T-helper 2 cell treated with Interferon-gamma antibody and Interleukin-4, amounts not matched to agents 5 μg/mL and 100 μg/mL, for 36 hours (primary cell): ENCODE results near the gene TIMM22.

Source experiments
- DNase-seq: peaks from one replicate; pipeline ENCODE4 v3.0.0; 2021; ENCODE audit warnings: low spot score
- H3K27ac Mint-ChIP-seq: one replicate; pipeline ENCODE4 v1.8.0; 2021; ENCODE audit warnings: mild to moderate bottlenecking, mixed read lengths
- H3K27me3 Mint-ChIP-seq: one replicate; pipeline ENCODE4 v1.8.0; 2021; ENCODE audit warnings: low read depth, mixed read lengths
- H3K36me3 Mint-ChIP-seq: one replicate; pipeline ENCODE4 v1.8.0; 2021; ENCODE audit warnings: low read depth, mixed read lengths
- H3K4me1 Mint-ChIP-seq: one replicate; pipeline ENCODE4 v1.8.0; 2021; ENCODE audit warnings: low read depth, mixed read lengths
- H3K4me3 Mint-ChIP-seq: one replicate; pipeline ENCODE4 v1.8.0; 2022; ENCODE audit warnings: mild to moderate bottlenecking, moderate library complexity, mixed read lengths
- H3K9me3 Mint-ChIP-seq: one replicate; pipeline ENCODE4 v1.8.0; 2021; ENCODE audit warnings: mixed read lengths

The TIMM22 gene

GRCh38 chr17:1002412-1002753, 5.5 kb downstream of the TIMM22 start:
- H3K9me3 Mint-ChIP-seq: no peaks in the 10 kb centered on the region
- H3K36me3 Mint-ChIP-seq: peaks cover 45% of the 10 kb centered on the region
- no peak for DNase-seq
- H3K4me3 Mint-ChIP-seq: no peak overlapping the region
- H3K27ac Mint-ChIP-seq: no peak overlapping the region
- H3K4me1 Mint-ChIP-seq: peaks cover 13% of the 10 kb centered on the region
- H3K27me3 Mint-ChIP-seq: no peaks in the 10 kb centered on the region

GRCh38 chr17:1002771-1003555, 6.0 kb downstream of the TIMM22 start:
- no peak for DNase-seq
- Mint-ChIP-seq H3K4me3 (no peak overlapping the region), H3K9me3 (no peaks in the 10 kb centered on the region), H3K27ac (no peak overlapping the region), H3K27me3 (no peaks in the 10 kb centered on the region), H3K36me3 (peaks cover 45% of the 10 kb centered on the region), H3K4me1 (peaks cover 10% of the 10 kb centered on the region)

DNA sequence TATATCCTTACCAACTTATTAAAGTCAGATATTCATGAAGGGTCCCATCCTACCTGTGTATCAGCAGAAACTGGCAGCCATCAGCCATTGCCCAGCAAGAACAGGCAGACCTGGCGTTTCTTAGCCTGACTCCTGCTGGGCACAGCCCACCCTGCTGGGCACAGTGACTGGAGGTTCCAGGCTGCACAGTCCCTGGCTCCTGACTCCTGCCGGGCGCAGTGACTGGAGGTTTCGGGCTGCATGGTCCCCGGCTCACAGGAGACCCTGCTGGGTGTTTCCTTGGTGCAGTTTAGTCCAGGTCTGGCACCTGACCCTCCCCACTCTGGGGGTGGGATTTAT, 6.7 kb downstream of the TIMM22 start:
- H3K4me3 Mint-ChIP-seq: no peak overlapping the region
- H3K4me1 Mint-ChIP-seq: peaks cover 5% of the 10 kb centered on the region
- DNase-seq: no peak
- no peak overlapping the region for H3K27ac Mint-ChIP-seq
- peaks cover 45% of the 10 kb centered on the region for H3K36me3 Mint-ChIP-seq
- no peaks in the 10 kb centered on the region for H3K9me3 Mint-ChIP-seq
- H3K27me3 Mint-ChIP-seq: no peaks in the 10 kb centered on the region

- Mint-ChIP-seq H3K4me1 (peaks cover 3% of the 10 kb centered on the region), H3K9me3 (no peaks in the 10 kb centered on the region), H3K4me3 (no peak overlapping the region), H3K36me3 (peaks cover 42% of the 10 kb centered on the region), H3K27me3 (no peaks in the 10 kb centered on the region), H3K27ac (no peak overlapping the region)
- DNase-seq: no peak
Measured at GRCh38 chr17:1003972-1004768, 7.2 kb downstream of the TIMM22 start.

- H3K36me3 Mint-ChIP-seq: peaks cover 36% of the 10 kb centered on the region
- no peak overlapping the region for H3K27ac Mint-ChIP-seq
Measured at GRCh38 chr17:1004769-1005295, 7.9 kb downstream of the TIMM22 start.

DNA sequence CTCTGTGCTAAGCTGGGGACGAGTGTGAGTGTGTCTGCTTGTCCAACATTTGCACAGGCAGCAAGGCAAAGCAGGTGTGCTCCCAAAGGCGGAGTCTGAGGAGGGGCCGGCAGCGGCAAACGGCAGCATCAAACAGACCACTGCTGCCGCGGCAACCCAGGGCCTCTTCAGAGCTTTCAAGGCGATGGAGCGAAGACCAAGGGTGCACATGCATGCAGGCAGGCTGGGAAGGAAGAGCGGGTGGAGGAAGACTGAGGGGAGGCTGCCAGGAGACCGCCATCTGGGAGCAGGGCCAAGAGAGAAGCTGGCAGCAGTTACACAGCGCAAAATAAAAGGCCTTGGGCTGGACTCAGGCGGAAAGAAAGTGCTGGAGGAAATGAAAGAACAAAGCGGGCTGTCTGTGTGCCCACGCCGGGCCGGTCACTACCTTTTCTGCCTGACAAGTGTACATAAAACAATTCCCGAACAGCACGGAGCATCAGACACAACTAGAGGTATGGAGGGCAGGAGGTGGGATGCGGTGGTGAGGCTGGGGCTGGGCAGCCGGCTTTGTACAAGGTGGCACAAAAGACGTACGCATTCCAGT, 8.5 kb downstream of the TIMM22 start:
- Mint-ChIP-seq H3K36me3 (peaks cover 33% of the 10 kb centered on the region), H3K9me3 (no peaks in the 10 kb centered on the region), H3K27me3 (no peaks in the 10 kb centered on the region), H3K27ac (no peak overlapping the region), H3K4me3 (no peak overlapping the region), H3K4me1 (no peaks in the 10 kb centered on the region)
- DNase-seq: no peak

More at GRCh38 chr17:1004769-1005295, 7.9 kb downstream of the TIMM22 start:
- H3K27me3 Mint-ChIP-seq: no peaks in the 10 kb centered on the region
- no peak for DNase-seq
- H3K9me3 Mint-ChIP-seq: no peaks in the 10 kb centered on the region
- H3K4me3 Mint-ChIP-seq: no peak overlapping the region
- H3K4me1 Mint-ChIP-seq: no peaks in the 10 kb centered on the region

- no peak for DNase-seq
- Mint-ChIP-seq H3K9me3 (no peaks in the 10 kb centered on the region), H3K4me3 (no peak overlapping the region), H3K36me3 (peaks cover 28% of the 10 kb centered on the region), H3K27me3 (no peaks in the 10 kb centered on the region), H3K4me1 (no peaks in the 10 kb centered on the region), H3K27ac (no peak overlapping the region)
Measured at GRCh38 chr17:1006054-1006453, 9.1 kb downstream of the TIMM22 start.

DNA sequence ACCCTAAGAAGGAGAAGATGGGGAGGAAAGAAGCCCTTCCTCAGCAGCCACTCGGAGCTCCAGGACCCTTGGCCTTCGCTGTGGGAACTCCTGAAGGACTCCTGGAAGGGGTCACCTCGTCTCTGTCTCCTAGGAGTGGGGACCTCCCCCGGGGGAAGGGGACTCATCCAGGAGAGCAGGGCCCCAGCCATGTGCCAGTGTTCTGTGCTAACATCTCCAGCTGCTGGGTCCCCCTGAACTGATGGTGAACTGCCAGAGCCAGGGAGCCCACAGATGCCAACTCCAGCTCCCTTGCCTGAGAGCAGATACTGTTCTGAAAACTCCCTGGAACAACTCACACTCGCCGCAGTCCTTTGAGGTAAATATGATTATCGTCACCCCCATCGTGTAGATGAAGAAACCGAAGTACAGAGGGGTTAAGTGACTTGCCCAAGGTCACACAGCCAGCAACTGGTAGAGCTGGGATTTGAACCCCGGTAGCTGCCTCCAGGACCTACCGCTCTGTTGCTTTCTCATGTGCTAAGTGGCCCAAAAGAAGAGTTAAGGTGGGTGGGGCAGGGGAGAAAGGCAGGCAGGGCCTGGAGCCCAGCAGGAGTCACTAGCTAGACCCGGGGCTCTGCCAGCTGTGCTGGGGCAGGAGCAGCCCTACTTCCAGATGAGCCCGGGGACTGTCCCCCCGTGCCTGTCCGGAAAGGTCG, 10.5 kb downstream of the TIMM22 start:
- no peak overlapping the region for H3K27ac Mint-ChIP-seq
- no peaks in the 10 kb centered on the region for H3K27me3 Mint-ChIP-seq
- H3K4me3 Mint-ChIP-seq: no peak overlapping the region
- DNase-seq: no peak
- no peaks in the 10 kb centered on the region for H3K4me1 Mint-ChIP-seq
- peaks cover 21% of the 10 kb centered on the region for H3K36me3 Mint-ChIP-seq
- no peaks in the 10 kb centered on the region for H3K9me3 Mint-ChIP-seq

GRCh38 chr17:1008008-1008761, 11.3 kb downstream of the TIMM22 start:
- no peaks in the 10 kb centered on the region for H3K9me3 Mint-ChIP-seq
- no peak overlapping the region for H3K27ac Mint-ChIP-seq
- H3K27me3 Mint-ChIP-seq: no peaks in the 10 kb centered on the region
- DNase-seq: no peak
- H3K4me1 Mint-ChIP-seq: no peaks in the 10 kb centered on the region
- H3K36me3 Mint-ChIP-seq: peaks cover 15% of the 10 kb centered on the region
- H3K4me3 Mint-ChIP-seq: no peak overlapping the region

- no peaks in the 10 kb centered on the region for H3K4me1 Mint-ChIP-seq
- no peak for DNase-seq
- no peak overlapping the region for H3K4me3 Mint-ChIP-seq
- no peaks in the 10 kb centered on the region for H3K27me3 Mint-ChIP-seq
- H3K9me3 Mint-ChIP-seq: no peaks in the 10 kb centered on the region
- no peak overlapping the region for H3K27ac Mint-ChIP-seq
- H3K36me3 Mint-ChIP-seq: peaks cover 14% of the 10 kb centered on the region
Measured at GRCh38 chr17:1009229-1010085, 12.5 kb downstream of the TIMM22 start.

GRCh38 chr17:1010086-1010450, 13.1 kb downstream of the TIMM22 start:
- peaks cover 11% of the 10 kb centered on the region for H3K36me3 Mint-ChIP-seq
- H3K9me3 Mint-ChIP-seq: no peaks in the 10 kb centered on the region
- H3K4me3 Mint-ChIP-seq: no peak overlapping the region
- no peak overlapping the region for H3K27ac Mint-ChIP-seq
- no peak for DNase-seq
- no peaks in the 10 kb centered on the region for H3K27me3 Mint-ChIP-seq
- no peaks in the 10 kb centered on the region for H3K4me1 Mint-ChIP-seq

GRCh38 chr17:1010586-1010985, 13.7 kb downstream of the TIMM22 start:
- Mint-ChIP-seq H3K36me3 (peaks cover 6% of the 10 kb centered on the region), H3K9me3 (no peaks in the 10 kb centered on the region), H3K4me3 (no peak overlapping the region), H3K4me1 (no peaks in the 10 kb centered on the region), H3K27ac (no peak overlapping the region), H3K27me3 (no peaks in the 10 kb centered on the region)
- DNase-seq: no peak

DNA sequence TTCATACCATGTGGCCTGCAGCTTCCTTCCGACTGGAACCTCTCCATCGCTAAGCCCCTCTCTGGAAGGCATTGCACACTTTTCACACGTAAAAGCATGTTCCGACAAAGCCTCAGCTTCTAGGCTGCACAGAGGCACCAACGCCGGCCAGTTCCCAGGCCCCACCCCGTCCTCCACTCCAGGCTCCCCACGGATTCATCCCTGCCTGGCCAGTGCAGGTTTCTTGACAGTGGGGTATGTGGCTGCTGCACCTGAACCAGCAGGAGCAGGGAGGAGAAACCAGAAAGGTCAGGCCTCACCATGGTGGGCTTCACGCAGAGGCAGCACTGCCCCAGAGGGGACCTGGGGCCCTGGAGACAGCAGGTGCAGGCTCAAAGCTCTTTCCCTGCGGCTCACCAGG, 14.2 kb downstream of the TIMM22 start:
- Mint-ChIP-seq H3K4me1 (no peaks in the 10 kb centered on the region), H3K27ac (no peak overlapping the region), H3K9me3 (no peaks in the 10 kb centered on the region), H3K27me3 (no peaks in the 10 kb centered on the region), H3K36me3 (peaks cover 2% of the 10 kb centered on the region), H3K4me3 (no peak overlapping the region)
- no peak for DNase-seq
